Heart left ventricle (tissue), 13 donors: ENCODE measurements around the gene BSND.

Experiments
- CTCF ChIP-seq, 12 donors: fragments of 200-600 bp; sonication (generic) in 4 of 12; IDR thresholded peaks; one replicate each; pipeline versions ENCODE4 v1.5.0 to v1.8.0; 2018 to 2022; ENCODE audit warnings: antibody characterized with exemption in 12 of 12, mild to moderate bottlenecking in 5 of 12
- POLR2A ChIP-seq, 2 donors: fragments of 450-650 bp; IDR thresholded peaks; one replicate each; pipeline ENCODE4 v1.6.1; 2017; ENCODE audit warnings: antibody characterized with exemption in 2 of 2, mild to moderate bottlenecking in 2 of 2, moderate library complexity in 2 of 2
- donor health status: ischemic (EF 13 %, LVEDD 7.1; RV severe dilation, severe dysfunction).
- donor health status: DM: no; HTN: yes; CAD: no.
- donor health status: DM: no; HTN: no; CAD: no.
- donor health status: ischemic (EF 25% LVEDD 6.9; RV normal size, moderate dysfunction).
- donor health status: ischemic (EF 25% LVEDD 5.7; RV mildly dilated, moderate dysfunction).
- donor health status: ischemic (EF 35%, LVEDD 5.7; RV mildly dilated, moderate dysfunction).
- donor health status: nonischemic (EF 11% LVEDD 7.7; RV severe dilation, severe dysfunction).
- donor health status: DM: yes; HTN: yes; CAD: no.
- donor health status: PGD.
- donor health status: ischemic (EF 29% LVEDD 5.4; RV normal size, mild dysfunction).
- donor health status: nonischemic (EF 23%, LVEDD 6.1; RV moderate dilation, normal function).

GRCh38 chr1:55047611-55048010, 48.9 kb downstream of the BSND start:
- TF ChIP-seq CTCF (IDR thresholded peaks at IDR 0.05), result no peak
- TF ChIP-seq POLR2A (IDR thresholded peaks at IDR 0.05), result no peak
